Neural progenitor cell (in vitro differentiated cells): ENCODE measurements around the gene BRI3BP.

Experiments
- CTCF ChIP-seq: fragments of 200-600 bp; sonication (generic); IDR thresholded peaks from 2 replicates; pipeline ENCODE4 v1.5.1; 2017; ENCODE audit warnings: antibody characterized with exemption, mild to moderate bottlenecking
- EZH2 ChIP-seq: fragments of 200-600 bp; sonication (generic); IDR thresholded peaks from 2 replicates; pipeline ENCODE4 v1.6.1; 2017; ENCODE audit warnings: antibody characterized with exemption, mild to moderate bottlenecking, moderate library complexity
- EZH2phosphoT487 ChIP-seq: fragments of 200-600 bp; sonication (generic); IDR thresholded peaks from 2 replicates; pipeline ENCODE4 v1.6.1; 2017; ENCODE audit warnings: antibody characterized with exemption

GRCh38 chr12:125071456-125071855 lies 78.0 kb downstream of the BRI3BP start:
- no peak for TF ChIP-seq CTCF
- no peak for TF ChIP-seq EZH2
- TF ChIP-seq EZH2phosphoT487: no peak
